RPMI8226 (cell line): ENCODE data around the gene DDX24.

Experiments
- DNase-seq: peaks from one replicate; pipeline ENCODE4 v3.0.0-alpha.2; 2015

The DDX24 gene

DNA sequence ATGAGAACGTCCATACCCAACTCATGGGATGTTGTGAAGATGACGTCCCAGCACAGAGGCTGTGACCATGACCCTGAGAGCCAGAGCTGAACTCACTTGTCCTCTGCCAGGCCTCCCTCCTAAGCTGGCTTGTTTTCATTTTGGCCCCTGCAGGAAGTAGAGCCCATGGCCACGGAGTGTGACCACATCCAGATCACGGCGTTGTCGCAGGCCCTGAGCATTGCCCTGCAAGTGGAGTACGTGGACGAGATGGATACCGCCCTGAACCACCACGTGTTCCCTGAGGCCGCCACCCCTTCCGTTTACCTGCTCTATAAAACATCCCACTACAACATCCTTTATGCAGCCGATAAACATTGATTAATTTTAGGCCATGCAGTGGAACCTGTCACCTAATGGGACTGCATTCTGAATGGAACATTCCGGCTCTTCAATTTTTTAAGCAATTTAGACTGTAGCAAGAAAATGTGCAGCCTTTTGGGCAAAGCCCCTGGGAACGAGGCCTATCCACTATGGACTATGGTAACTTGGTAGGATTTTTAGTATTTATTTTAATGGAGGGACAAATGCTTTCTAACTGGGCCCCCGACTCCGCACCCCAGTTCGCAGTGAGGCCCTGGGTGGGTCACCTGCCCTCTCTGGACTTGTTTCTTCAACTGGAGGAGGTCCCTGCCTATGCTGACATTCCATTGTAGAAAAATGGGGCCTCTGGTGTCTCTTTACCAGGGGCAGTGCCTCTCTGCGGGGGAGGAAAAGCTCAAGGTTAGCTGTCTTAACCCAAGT, 35.2 kb downstream of the DDX24 start:
- DNase-seq: no peak

DNA sequence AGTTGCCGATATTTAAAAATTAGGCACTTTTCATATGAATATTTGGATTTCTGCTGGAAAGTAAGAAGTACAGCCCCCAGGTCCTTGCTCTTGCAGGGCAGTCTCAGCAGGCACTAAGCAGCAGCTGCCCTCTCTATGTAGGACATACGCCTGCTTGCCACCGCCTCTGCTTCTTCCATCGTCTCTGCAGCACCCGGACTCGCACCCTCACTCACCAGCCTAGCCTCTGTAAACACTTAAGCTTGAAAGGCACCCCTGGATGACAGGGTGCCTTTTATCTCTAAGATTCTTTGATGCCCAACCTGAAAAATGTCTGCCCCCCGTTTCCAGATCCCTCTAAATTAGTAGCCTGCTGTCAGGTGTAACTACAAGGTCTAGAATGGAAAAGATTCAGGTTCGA, 35.9 kb downstream of the DDX24 start:
- DNase-seq: no peak

DNA sequence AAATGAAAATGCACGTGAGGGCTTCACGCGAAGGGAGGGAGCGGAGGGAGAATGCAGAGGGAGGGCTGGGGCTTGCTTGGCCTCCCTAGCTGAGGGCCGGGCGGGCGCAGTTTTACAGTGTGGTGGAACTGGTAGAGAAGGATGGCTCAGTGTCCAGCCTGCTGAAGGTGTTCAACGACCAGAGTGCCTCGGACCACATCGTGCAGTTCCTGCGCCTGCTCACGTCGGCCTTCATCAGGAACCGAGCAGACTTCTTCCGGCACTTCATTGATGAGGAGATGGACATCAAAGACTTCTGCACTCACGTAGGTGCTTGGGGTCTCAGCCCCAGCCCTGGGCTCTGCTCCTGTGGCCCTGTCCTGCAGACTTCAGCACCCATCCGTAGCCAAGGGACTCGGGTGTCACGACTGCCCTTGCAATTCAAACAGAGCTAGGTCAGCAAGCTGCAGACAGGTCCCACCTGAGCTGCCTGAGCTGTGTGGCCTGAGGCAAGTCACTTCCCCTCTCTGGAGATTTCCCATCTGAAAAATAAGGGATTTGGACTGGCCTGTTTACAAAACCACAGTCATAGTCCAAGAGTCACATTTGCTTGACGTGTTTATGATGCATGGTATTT, 36.4 kb downstream of the DDX24 start:
- DNase-seq: no peak

DNA sequence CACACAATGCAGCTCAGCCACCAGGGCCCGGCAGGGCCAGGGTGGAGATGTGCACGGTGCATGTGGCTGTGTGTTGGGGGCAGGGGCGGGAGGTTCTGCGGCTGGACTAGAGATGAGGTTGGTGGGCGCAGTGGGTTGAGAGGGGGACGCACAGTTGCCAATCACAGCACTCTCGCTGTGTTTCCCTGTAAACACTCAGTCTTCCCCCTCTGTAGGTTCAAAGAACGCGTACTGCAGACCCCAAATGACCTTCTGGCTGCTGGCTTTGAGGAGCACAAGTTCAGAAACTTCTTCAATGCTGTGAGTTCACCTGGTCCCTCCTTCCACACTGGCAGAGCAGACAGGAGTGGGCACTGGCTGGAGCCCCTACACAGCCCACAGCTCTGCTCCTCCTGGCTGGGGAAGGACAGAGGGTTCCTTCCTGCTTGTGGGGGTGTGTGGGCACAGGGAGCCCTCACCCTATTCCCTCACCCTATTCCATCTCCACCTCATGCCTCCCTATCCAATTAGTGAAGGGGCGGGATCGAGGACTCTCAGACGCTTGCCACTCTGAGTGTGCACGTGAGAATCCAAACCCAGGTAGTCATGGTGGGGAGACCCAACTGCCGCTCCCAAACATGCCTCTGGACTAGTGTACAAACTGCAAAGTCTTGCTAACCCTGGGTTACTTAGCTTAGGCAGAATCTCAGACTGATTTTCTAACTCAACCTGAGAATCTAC, 37.1 kb downstream of the DDX24 start:
- no peak for DNase-seq

DNA sequence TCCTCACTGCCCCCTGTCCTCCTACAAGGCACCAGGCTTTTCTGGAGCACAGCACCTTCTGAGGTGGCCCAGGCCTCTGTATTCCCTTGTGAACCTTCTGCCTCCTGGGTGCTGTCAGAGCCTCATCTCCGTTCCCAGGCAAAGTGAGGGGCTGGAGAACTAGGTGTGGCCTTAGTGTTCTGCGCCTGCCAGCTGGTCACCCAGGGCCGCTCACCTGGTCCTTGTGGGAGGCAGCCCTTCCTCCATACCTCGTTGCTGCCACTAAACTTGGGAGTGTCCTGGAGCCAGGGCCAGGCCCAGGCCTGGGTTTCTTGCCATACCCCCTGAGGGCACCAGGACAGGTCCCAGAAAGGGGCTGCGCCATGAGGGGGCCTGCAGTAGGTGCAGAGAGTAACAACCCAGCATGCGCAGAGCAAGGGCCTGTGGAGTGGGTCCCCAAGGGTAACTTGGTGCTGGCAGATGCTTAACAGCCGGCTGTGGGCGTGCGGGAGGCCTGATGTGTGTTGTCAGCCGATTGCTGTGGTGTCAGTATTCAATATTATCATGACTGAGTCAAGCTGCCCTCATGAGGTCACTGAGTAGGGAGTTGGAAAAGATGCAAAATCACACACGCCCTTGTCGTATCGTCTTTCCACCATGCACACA, 37.8 kb downstream of the DDX24 start:
- DNase-seq: no peak

DNA sequence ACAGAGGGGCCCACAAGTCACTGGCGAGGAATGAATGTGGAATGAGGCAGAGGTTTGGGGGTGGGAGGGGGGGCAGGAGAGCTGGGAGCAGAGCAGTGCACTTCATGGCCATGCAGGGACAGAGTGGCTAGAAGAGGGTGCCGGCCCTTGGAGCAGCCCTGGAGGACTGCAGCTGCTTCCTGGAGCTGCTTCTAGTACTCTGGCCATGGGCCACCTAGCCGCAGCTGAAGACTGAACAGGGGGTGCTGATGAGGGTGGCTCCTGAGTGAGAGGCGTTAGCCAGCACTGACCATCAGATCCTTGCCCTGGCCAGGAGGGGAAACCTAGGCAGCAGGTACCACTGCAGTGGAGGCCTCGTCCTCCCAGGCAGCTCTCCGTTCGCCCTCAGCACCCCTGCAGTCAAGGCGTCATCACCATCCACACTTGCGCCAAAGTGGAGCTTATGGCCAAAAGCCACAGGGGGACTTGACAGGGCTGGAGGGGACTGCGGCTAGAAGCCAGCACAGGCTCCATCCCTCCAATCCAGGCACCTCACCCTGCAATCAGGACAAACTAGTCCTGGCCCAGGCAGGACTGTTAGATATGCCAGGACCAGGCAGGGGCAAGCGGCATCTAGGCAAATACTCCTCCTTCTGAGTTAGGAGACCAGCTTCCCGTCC, 38.4 kb downstream of the DDX24 start:
- no peak for DNase-seq

DNA sequence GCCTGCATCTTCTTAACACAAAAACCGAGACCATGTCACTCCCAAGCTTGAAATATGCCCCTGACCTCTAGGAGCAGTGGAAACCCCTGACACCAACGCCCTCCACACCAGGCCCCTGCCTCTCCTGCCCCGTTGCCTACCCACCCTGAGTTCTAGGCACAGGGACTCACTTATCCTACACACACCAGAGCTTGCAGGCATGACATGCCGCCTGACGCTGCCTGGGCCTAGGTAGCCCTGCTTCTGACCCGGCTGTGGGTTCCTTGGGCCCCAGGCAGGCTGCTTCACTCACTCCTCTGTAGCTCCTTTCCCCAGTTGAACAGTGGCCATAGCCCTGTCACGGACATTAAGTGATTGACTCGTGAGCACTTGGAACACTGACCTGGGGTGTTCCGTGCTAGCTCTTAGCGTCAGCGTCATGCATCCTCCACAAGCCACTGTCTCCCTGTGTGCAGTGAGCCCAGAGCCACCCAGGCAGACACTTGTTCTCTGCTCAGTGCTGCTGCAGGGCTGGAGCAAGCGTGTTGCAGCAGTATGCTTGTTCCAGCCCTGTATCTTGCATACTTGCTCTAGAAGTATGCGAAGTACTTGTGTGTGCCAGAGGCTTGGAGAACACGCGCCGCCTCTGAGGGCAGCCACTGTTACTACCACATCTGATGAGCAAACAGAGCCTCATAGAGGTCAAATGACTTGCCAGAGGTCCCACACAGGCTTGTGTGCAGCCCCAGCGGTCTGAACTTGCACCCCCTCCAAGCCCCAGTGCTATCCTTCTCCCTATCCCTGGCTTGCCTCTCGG, 39.3 kb downstream of the DDX24 start:
- DNase-seq: no peak

DNA sequence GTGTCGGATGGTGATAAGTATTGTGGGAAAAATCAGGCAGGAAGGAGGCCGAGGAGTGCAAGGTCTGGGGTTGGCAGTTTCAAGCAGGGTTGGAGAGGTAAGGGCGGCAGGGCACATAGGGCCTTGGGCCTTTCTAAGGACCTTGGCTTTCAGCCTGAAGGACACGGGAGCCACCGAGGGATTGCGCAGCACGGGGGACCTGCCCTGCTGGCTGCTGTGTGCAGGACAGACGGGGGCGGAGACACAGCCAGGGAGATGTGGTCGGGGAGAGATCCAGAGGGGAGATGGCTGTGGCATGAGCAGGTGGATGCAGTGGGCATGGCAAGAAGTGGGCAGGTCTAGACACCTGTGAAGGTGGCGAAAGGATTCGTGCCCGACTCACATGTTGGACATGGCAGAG, 40.2 kb downstream of the DDX24 start:
- no peak for DNase-seq

DNA sequence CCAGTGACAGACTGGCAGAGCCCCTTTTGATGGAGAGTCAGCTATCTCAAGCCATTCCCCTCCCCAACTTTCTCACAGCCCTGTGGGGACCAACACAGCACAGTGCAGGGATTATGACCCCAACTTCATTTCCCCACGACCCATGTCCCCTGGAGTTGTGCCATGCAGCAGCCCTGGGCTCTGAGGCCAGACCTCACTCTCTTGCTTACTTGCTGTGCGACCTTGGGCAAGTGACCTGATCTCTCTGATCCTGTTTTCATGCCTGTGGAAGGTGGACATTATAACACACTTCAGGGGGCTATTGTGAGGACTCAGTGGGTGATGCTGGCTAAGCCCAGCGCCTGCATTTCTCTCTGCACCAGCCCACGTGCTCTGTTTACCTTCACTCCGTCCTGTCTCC, 40.8 kb downstream of the DDX24 start:
- DNase-seq: no peak

DNA sequence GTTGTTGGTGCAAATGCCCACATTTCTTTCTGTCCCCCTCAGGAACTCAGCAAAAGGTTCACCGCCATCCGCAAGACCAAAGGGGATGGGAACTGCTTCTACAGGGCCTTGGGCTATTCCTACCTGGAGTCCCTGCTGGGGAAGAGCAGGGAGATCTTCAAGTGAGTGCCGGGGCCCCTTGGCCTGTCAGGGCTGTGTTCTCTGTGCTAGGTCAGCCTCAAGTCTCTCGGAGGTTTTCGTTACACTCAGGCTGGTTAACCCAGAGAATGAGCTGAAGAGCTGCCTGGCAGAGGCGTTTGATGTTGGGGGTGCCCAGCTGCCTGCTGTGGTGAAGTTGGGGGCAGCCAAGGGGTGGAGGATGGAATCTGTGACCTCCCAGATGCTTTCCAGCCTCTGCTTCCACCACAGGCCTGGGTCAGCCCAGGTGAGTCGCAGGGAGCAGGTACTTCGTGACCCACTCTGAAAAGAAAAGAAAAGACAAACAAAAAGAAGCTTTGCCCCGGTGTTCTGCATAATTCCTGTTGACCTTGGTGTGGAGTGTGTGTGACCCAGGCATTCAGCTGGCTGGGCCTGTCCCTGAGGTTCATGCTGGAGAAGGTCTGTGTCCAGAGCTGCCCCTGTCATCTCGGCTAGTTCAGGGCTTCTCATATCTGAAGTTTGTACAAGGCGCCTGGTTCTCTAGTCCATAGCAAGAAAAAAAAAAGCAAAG, 41.9 kb downstream of the DDX24 start:
- DNase-seq: no peak

DNA sequence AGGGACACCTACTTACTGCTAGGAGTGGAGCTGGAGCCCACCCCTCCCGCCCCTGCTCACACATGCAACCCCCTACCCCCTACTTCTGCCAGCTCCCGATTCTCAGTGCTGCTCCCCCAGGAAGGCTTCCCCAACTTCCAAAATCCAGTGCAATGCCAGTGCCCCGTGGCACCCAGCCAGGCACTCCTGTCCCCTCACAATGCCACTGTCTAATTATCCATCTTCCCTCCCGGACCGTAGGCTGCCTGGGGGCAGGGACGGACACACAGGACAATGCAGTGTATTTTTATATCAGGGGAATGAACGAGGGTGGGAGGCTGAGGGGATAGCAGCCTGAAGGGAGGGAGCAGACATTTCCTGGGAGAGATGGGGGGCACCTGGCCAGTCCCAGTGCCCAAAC, 42.5 kb downstream of the DDX24 start:
- DNase-seq: no peak

DNA sequence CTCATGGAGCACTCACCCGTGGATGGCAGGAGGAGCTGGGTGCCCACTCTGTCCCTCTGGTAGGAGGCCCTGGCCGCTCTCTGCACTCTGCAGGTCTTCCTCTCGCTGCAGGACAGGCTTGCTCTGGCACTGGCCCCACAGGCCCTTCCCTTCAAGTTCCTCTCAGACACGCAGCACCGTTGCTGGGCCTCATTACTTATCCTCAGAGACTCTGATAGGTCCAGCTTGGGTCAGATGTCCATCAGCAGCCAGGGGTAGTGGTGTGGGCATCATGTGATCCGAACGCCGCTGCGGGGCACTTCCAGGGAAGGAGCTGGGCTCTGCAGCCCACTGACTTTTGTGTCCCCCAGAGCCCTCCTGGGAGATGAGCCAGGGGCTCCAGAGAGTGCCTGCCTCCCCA, 43.0 kb downstream of the DDX24 start:
- DNase-seq: no peak

DNA sequence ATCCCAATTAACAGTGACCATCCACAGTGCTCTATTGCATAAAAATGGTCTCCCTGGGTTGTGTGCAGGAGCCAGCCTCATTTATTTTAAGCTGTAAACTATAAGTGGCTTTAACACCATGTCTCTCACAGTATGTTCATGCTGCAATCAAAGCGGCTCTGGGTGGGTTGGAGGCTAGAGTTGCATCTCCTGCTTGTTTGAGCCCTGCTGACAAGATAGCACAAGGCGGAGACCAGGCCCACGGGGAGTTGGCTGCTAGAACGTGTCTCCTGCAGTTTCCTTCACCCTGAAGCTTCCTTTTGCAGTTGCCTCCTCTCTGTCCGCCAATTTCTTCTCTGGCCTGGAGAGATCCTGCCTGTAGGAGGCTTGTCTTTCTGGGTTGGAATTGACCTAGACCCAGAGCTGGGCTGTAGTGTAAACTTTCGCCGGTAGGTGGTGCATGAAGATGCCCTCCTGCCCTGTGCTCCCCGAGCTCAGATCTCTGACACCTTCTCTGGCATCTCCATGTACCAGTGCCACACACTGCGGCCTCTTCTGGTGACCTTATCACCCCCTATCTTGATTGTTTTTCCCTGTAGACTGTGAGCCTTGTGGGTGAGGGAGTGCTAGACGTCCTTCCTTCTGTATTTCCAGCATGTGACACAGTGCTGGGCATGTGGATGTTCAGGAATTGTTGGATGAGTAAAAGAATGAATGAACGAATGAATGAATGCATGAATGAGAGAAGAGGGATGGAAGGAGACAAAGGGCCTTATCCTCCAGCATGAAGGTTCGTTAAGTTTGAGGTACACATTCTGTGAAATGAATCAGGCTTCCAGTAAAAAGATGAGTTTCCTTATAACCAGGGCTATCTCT, 44.5 kb downstream of the DDX24 start:
- peak; percentile 82 for DNase-seq

DNA sequence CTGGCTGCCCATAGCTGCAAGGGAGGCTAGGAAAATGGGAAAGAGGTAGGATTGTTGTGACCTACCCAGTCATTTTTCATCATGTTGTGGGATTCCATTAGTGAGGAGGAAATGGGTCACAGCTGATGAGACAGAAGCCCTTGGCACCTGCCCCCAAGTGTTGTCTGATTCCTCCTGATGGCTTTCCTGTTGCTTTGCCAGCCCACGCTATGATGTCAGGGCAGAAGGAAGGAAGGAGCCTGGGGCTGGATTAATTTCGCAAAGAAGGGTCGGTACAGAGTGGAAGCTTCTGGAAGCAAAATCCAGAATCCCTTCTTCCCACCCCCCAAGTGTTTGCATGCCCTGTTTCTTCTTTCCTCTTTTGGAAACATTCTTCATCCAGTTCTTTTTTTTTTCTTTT, 46.1 kb downstream of the DDX24 start:
- DNase-seq: no peak

DNA sequence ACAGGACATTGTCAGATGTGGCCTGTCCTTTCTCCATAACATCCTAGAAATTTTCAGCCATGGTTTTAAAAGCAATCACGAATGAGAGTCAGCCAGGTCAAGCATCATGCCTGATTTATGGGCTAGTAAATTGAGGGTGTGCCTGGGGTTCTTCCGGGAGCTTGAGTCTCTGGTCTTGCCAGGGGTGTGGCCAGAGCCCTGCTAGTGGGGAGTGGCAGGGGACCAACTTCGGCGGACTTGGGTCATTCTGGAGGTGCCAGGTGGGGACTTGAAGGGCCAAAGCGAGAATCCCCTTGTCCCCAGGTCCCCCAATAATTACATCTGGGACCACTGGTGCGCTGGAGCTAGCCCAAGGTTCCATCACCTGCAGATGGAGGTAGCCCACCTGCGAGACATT, 49.1 kb downstream of the DDX24 start:
- DNase-seq: no peak

DNA sequence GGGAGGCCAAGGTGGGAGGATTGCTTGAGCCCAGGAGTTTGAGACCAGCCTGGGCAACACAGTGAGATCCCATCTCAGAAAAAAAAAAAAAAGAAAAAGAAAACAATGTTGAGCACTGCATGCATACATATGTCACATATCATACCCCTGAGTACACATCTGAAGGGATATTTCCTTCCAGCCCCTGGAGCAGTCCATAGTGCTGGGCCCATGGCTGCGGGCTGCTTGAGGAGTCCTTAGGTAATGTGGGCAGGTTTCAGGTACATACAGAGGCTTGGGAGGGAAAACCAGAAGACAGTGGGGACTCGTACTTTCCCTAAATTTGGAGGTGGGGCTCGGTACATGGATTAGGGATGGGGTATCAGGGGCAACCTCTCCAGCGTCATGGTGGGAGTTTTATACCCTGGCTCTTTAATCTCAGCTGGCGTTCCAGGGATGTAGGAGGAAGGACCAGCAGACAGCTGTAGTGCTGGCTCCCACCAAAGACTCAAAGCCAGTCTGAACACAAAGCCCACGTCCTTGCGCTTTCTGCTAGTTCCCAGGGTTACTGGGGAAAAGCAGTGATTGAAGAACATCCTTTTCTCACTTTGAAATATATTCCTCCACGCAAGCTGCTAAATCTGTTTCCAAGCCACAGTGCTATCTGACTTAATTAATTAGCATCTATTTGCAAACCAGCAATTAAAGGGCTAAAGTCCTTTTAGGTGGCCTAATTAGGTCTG, 49.7 kb downstream of the DDX24 start:
- DNase-seq: no peak

DNA sequence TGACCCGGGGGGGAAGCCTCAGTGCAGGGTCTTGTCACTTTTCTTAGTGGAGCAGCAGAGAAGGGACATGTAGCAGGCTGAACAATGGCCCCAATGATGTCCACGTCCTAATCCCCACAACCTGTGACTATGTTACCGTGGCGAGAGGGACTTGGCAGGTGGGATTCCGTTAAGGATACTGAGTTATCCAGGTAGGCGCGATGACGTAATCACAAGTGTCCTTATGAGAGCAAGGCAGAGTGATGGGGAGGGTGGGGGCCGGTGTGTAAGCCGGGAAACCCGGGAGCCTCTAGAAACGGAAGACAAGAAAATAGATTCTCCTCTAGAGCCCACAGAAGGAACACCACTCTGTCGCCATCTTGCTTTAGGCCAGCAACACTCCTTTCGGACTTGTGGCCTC, 50.4 kb downstream of the DDX24 start:
- DNase-seq: no peak

DNA sequence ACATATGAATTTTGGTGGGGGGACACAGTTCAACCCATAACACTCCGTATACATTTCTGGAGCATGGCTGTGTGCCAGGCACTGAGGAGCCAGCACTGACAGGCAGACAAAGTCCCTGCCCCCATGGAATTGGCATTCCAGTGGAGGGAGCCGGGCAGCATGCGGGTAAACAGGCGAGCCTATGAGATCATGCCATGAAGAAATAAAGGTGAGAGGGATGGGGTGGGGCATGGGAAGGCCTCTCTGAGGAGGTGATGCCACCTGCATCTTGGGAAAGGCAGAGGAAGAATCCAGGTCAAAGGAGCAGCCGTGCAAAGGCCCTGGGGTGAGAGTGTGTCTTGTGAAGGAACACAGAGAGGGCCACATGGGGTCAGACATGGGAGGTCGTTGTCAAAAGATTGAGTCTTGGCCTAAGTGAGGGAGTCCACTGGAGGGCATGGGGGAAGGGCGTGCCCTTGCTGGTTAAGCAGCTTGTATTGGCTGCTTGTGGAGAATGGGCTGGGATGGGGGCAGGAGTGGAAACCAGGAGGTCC, 51.3 kb downstream of the DDX24 start:
- DNase-seq: no peak

DNA sequence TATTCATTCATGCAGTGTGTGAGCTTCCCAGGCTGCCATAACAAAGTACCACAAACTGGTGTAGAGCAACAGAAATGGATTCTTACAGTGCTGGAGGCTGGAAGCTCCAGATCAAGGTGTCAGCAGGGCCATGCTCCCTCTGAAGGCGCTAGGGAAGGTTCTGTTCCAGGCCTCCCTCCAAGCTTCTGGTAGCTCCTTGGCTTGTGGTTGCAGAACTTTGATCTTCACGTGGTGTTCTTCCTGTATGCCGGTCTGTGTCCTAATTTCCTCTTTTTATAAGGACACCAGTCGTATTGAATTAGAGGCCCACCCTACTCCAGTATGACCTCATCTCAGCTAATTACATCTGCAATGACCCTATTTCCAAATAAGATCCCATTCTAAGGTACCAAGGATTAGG, 51.7 kb downstream of the DDX24 start:
- no peak for DNase-seq

DNA sequence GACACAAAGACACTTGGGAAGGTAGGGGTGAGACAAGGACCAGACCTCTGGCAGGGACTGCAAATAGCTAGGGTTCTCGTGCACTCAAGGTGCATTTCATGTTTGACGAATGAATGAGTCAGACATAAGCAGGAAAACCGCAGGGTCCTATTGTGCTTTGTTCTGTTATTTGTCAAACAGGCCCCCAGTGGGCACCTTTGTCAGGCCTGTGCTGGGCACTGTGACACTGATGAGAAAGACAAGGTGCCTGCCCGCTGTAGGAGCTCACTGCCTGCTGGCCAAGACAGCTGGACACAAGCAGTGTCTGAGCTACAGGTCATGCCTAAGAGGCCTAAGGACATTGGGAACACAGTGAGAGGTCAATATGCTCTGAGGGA, 52.6 kb downstream of the DDX24 start:
- DNase-seq: no peak
